ENCODE data around the gene ACOX3. TPM values are rescaled to one million over a fixed set of nuclear protein-coding genes. Genes with fewer than 3 reads are reported as not detected.

The ACOX3 gene
- total and polyA plus RNA-seq, 9 of the 15 experiments (the other 6 are each of a cell fraction or from before 2014, with no cell fraction given) = 0.68 to 7.3 (median 3.7) TPM

GRCh38 chr4:8478801-8479744 is 38.5 kb upstream of the ACOX3 start (continued):
- TF ChIP-seq PREB (CRISPR knock-in tag; IDR thresholded peaks at IDR 0.05) (no peak), VEZF1 (CRISPR knock-in tag; IDR thresholded peaks at IDR 0.05) (peak; percentile 25; the same call in 1 of the 2 replicates), ARID3A (IDR thresholded peaks at IDR 0.05; ENCODE audit: borderline replicate concordance, low read depth, low read length) (no peak; the same call in 1 of the 2 replicates), ZBTB43 (CRISPR knock-in tag; IDR thresholded peaks at IDR 0.05) (no peak), SIRT6 (IDR thresholded peaks at IDR 0.05; ENCODE audit: low read depth, low read length) (no peak), BCOR (IDR thresholded peaks at IDR 0.05) (no peak), ZNF79 (CRISPR knock-in tag; IDR thresholded peaks at IDR 0.05; ENCODE audit: low read depth) (no peak), ZNF512 (tag; IDR thresholded peaks at IDR 0.05) (no peak), SMARCA4 (IDR thresholded peaks at IDR 0.05) (peak; percentile 87), RBM25 (IDR thresholded peaks at IDR 0.05; ENCODE audit: low read depth, low read length, severe bottlenecking) (no peak), ZBTB7A (IDR thresholded peaks at IDR 0.05; ENCODE audit: borderline replicate concordance, control insufficient read depth, low read depth, low read length) (no peak), ZBTB11 (CRISPR knock-in tag; IDR thresholded peaks at IDR 0.05) (no peak), ZNF175 (CRISPR knock-in tag; IDR thresholded peaks at IDR 0.05; ENCODE audit: low read depth) (peak; percentile 97)

All from K562 (cell line).